Stimulated activated CD4-positive, alpha-beta T cell treated with anti-CD3 and anti-CD28 coated beads, Interleukin-12 subunit alpha, Interleukin-12 subunit beta, amount 100 ng/mL, for 48 hours (primary cell): ENCODE measurements around the gene ZNF618.

Experiments used
- DNase-seq, 3 donors: peaks; one replicate each; pipeline ENCODE4 v3.0.0-alpha.2; 2020; ENCODE audit warnings: low read depth in 2 of 3, low spot score in 1 of 3

ZNF618 gene

DNA sequence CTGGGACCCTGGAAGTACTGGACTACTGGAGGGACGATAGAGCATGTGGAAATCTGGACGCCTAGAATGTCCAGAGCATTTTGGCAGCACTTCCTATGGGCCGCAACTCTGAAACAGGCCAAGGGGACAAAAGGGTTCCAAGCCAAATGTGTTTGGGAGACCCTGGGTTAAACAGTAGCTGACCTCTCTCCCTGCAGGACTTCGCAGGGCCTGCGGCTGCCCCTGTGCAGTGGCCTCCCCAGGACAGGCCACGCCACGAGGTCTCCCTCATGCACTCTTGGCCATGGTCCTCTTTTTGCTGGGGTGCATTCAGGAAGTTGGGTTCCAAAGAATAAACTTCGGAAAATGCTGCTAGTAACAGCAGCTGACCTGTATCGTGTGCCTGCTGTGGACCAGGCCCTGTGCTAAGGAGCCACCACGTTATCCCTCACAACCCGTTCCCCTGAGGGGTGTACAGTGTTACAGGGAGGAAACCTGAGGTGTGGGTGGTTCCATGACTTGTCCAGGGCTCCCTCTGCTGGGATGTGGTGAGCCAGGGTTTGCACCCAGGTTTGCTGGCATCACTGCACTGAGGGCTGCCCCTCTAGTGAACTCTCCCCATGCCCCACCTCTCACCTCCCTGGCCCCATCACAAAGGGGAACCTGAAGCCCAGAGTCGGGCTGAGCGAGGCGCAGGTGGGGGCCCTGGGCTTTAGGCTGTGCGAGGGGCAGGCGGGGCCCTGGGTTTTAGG is 122.6 kb downstream of the ZNF618 start:
- DNase-seq: no peak

DNA sequence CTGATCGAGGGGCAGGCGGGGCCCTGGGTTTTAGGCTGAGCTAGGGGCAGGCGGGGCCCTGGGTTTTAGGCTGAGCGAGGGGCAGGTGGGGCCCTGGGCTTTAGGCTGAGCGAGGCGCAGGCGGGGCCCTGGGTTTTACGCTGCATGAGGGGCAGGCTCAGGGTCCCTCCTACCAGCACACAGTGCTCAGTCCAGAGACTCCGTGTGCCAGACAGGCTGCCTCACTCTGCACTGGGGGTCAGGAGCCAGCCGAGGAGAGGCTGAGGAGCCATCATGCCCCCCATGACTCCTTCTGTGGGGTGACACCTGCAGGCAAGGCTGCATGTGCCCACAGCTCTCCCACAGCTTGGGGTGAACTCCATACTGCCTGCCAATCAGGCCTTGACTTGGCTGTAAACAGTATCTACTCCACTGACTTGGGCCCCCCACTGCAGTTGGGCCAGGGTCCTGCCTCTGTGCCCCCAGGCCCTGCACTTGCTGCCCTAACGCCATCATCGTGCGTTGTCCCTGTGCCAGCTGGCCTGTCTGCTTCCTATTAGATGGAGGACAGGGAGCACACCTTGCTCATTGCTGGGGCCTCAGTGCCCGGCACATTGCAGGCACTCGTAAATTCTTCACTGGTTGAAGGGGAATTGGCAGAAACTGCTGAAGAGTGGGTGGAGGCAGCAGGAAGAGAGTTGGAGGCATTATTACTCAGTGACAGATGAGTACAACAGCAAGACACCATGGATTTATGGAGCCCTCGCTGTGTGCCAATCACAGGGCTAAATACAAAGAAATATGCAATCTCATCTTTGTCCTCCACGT is 123.3 kb downstream of the ZNF618 start:
- DNase-seq: no peak

DNA sequence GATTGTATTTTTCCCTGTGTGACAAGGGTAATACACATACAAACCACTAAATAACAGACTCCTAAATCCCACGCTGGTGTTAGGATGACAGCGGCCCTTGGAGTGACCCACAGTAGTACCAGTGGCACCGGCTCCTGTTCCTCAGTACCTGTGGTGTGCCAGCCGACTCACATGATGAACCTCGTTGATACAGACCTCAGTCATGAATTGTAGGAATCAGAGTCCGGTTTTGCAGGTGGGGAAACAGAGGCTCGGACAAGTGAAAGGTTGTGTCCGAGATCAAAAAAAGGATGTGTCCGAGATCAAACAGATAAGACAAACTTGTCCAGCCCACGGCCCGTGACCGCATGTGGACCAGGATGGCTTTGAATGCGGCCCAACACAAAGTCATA is 124.0 kb downstream of the ZNF618 start:
- DNase-seq: no peak

DNA sequence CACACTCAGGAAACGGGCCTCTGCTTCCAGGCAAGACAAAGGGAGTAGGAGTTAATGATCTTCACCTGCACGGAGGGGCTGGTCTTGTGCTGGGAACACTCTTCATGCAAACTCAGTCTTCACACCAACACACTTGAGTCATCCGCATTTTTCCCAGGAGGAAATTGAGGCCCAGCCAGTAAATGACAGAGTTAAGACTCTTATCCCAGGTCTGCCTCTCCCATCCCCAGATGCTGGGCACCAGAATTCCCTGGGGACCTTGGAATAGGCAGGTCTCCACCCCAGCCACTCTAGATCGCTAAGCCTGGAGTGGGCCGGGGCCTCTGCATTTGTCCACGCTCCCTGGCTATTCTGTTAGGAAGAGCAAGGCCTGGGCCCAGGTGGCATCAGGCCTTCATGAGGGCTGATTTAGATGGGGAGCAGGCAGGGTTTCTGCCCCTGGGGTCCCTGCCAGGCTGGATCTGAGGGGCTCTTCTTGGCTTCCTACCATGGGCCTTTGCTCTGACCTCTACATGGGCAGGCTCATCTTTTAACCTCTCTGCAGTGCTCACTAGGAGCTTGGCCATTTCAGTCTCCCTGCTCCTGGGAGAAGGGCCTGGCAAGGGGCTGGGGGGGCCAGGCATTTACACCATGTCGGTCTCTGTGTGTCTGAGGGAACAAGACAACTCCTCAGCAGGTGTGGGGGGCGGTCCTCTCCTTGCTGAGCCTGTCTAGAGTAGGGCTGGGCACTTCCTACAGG is 124.7 kb downstream of the ZNF618 start:
- DNase-seq: no peak

DNA sequence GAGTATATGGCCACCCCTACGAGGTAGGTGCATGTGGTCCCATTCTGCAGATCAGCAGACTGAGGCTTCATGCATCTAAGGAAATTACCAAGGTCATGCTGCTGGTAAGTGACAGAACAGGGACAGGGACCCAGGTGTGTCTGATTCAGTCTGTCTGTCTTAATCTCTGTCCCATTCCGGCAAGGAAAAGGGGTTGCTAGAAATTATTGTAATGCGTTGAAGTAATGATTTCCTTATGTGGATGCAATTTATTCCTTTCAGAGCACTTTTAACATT is 125.2 kb downstream of the ZNF618 start:
- DNase-seq: no peak

DNA sequence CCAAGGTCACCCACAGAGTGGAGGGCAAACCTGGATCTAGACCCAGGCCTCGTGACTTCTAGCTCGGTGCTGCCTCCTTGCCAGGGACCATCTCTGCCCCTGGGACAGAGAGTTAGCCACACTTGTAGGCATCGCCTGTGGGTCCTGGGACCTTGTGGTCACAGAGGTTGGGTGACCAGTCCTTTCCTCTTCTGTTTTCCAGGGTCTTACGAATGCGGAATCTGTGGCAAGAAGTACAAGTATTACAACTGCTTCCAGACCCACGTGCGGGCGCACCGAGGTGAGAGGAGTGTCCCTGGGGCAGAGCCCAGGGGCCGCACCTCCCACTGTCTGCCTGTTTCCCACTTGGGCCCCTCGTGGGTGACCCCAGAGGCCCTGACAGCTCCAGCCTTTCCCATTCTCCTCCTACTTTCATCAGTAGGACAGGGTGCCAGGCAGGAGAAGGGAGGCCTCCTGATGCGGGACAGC is 125.7 kb downstream of the ZNF618 start:
- no peak for DNase-seq

DNA sequence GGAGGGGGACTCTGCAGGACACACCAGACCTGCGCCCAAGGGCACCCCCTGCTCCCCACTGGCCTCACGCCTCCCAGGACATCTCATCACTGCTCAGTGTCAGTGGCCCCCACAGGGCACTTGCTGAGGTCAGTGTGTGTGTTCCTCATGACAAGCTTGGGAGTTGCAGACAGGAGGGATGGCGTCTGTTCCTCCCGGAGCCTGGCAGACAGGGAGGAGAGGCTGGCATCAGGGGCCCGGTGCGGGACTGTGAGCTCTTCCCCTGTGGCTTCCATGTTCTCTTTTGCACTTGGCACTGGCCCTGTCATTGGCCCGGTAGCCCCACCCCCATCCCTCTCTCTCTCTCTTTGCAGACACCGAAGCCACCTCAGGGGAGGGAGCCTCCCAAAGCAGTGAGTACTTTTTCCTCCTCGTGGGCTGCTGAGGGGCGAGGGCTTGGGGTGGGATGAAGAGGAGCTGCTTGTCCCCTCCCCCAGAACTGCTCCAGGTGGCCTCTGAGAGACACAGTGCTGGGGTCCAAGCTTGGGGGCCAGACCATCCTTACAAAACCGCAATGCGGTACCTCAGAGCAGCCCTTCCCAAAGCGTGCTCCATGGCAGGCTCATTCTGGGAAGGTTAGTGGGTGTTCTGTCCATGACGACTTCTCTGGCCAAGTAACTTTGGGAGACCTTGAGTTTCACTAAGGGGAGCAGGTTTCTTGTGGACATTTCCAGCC is 126.3 kb downstream of the ZNF618 start:
- DNase-seq: no peak

DNA sequence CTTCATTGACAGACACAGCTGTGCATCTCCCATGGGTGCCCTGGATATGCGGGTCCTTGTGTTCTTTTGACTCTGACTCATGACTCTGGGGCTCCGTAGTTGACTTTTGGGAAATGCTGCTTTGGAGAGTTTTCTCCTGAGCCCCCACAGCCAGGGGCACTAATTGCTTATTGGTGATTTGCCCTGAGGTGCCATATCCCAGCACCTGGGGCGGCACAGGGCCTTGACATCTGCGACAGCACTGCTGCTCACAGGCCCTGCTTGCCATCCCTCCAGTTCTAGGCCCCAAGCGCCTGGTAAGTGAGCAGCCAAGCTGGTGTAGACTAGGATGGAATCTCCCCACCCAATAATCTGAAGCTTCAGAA is 126.9 kb downstream of the ZNF618 start:
- no peak for DNase-seq

DNA sequence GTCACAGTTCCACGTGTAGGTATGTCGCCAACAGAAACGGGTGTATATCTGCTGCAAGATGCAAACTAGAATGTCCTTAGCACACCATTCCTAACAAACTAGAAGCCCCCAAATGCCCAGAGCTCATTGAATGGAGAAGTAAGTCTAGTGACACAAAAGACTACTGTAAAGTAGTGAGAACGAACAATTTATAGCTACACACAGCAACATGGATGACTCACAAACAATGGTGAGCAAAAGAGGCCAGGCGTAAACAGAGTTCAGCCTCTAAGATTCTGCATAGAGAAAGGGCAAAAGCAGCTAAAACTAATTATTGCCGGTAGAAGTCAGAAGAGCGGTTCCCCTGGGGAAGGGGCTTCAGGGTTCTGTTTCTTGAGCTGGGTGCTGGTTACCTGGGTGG is 127.2 kb downstream of the ZNF618 start:
- DNase-seq: no peak

DNA sequence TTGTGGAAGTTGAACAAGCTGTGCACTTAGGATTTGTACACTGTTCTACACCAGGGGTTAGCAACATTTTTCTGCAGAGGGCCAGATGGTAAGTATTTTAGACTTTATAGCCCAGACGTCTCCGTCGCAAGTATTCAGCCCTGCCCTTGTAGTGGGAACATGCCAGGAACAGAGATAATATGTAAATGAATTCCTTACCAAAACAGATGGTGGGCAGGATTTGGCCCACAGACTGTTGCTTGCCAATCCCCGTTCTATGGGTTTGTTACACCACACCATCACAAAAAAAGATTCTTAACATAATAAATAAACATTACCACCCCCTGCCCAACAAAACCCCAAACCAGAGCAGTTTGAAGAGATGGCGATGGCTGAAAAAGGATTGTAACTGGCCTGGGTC is 127.6 kb downstream of the ZNF618 start:
- no peak for DNase-seq

DNA sequence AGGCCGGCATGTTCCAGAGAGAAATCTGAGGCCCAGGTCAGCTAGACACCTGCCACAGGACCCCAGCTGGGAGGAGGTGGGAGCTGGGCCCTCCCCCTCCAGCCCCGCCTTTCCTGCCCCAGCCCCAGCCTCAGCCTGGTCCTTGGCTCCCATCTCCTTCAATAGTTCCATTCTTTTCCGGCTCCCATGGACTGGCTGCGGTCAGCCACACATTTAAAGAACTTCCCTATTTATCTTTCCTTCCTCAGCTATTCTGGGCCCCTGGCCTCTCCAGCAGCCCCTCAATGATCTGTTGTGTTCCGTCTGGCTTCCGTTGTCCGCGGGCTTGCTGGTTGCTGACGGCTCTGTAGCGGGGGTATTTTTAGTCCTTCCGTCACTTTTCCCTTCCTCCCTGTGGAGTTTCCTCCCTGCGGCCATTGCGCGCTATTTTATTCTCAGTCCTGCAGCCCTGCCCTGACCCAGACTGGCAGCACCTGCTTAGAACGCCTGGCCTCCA is 128.2 kb downstream of the ZNF618 start:
- DNase-seq: no peak

DNA sequence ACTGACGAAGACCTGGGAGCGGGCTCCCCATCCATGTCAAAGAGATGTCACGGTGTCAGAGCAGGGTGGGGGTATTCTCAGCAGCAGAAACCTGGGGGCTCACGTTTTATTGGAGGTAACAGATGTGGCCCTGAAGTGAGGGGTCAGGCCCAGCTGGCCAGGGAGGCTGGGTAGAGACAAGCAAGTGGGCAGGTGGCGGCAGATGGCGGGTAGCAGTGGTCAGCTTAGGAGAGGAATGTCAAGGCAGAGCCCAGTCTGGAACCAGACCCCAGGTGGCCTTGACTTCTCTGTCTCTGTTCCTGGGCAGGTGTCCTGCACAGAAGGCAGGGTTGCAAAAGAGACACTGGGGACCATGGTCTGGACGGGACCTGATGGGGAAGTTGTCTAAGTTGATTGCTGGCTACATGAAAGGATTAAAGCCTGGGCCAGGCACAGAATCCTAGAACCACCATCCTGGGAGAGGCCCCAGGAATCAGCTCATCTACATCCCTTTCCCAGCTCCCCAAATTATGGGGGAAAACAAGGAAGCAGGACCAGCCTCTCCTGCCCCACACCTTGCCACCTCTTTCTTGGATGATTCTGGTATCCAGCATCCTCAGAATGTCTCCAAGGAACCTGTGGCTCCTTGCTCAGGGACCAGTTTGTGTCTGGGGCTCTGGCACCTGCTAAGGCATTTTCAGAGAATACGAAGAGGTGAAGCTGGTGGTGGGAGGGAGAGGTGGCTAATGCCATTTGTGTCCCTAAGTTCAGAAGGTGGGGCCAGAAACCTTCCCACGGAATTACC is 129.5 kb downstream of the ZNF618 start:
- no peak for DNase-seq

DNA sequence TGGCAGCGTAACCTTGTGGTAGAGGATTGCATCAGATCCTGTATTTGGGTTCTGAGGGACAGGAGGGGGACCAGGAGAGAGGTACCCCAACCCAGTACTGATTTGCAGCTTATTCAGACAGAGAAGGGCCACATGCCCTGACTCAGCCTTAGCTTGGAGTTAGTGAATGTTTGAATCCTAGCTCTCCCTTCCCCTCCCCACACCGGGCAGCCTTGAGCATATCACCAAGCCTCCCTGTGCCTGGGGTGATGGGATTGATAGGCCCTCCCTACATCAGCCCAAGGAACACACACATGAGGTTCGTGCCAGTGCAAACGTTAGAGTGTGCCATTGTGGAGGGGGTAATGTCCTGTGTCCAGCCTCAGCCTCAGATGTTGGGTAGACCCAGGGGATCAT is 130.0 kb downstream of the ZNF618 start:
- no peak for DNase-seq

DNA sequence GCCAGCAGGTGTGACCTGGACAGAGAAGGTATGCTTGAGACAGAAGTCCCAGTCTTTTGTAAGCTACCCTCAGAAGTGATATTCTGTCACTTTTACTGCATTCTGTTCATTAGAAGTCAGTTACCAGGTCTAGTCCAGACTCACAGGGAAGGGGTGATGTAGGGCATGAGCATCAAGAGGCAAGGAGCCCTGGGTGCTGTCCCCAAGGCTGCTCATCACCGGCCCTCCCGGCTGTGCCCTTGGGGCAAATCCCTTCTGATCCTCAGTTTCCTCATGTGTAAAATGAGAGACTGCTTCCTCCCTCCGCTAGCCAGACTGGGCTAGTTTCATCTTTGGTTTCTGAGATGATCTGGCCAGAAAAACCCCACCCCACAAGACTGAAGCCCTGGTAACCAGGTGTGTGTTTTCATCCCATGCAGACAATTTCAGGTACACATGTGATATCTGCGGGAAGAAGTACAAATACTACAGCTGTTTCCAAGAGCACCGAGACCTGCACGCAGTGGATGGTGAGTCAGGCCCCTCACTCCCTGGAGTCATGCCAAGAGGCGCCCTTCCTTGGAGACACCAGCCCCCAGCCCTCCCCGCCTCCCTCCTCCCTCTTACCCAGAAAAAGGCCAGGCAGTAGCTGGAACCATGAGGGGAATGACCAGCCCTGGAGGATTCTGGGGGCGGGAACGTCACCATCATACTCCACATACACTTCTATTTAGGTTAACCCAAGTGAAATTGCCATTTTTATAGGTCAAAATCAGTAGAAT is 131.0 kb downstream of the ZNF618 start:
- DNase-seq: no peak

DNA sequence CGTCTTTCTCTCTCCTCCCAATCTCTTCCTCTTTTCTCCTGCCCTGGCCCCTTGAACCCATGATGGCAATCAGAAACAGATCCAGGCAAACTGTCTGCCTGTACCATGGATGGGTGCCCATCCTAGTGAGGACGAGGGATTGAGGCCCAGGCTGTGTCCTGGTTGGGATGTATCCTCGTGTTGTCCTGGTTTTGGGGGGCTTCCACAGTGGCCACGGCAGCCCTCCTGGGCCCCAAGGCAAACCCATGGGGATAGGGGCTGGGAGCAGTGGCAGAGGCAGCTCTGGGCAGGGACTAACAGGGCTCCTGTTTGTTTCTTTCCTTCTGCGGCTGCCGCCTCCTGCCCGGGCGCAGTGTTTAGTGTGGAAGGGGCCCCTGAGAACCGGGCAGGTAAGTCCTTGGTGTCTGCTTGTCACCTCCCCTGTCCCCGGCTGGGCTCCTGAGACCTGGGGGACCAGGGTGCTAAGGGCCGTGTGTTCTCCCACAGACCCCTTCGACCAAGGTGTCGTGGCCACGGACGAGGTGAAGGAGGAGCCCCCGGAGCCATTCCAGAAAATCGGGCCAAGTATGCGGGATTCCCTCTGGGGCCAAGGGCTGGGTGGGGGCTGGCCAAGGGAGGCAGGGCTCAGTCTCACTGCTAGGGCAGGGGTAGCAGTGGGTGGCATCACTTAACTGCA is 132.0 kb downstream of the ZNF618 start:
- DNase-seq: no peak

DNA sequence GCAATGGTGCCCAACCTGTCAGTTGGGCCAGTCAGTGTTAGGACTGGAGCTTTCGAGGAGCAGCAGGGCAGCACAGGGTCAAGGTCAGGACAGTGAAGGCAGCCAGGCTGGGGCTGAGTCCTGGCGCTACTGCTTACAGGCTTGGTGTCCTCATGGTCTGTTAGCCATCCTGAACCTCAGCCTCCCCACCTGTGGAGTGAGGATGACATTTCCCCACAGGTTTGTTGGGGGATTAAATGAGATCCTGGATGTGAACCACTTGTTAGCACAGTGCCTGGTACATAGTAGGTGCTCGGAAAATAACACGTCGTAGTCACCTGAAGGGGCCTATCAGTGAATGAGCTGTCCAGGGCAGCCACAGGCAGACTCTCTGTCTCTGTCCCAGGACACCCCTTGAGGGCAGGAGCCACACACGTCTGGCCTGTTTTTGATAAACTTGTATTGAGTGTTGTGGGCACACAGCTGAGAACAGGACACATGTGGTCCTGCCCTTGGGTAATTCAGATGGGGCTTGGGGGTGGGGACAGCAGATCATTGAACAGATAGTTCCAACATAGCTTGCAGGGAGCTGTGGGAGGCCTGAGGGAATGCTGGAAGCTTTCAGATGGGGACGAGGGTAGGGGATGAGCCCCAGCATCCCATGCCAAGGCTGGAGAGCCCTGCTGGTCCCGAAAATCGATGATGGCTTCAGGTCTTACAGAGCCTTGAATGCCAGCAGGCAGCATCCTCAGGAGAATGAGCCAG is 132.7 kb downstream of the ZNF618 start:
- DNase-seq: no peak

DNA sequence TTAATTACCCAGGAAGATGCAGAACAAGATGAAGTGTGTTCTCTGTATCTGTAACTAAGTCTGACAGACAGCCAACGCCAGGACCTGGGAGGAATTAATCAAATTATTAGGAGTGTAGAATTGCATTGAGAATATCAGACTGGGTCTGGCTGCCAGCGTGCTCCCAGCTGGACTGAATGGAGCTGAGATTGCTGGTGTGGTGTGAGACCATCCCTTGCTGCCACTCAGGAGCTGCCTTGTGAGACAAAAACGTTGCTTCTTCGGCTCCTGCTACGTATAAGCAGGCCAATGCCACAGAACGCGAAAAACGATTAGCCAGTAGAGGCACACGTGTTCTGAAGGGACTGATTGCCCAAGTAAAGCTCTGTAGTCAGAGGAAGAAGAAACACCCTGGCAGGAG is 135.2 kb downstream of the ZNF618 start:
- no peak for DNase-seq

DNA sequence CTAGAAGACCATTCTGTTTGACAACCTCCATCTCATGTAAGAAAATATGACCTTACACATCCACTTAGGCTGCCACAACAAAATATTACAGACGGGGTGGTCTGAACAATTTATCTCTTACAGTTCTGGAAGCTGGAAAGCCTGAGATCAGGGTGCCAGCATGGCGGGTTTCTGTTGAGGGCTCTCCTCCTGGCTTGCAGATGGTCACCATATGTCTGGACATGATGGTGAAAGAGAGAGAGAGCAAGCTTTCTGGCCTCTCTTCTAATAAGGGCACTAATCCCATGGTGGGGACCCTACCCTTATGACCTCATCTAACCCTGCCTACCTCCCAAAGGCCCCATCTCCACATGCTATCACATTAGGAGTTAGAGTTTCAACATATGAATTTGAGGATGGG is 136.0 kb downstream of the ZNF618 start:
- no peak for DNase-seq

DNA sequence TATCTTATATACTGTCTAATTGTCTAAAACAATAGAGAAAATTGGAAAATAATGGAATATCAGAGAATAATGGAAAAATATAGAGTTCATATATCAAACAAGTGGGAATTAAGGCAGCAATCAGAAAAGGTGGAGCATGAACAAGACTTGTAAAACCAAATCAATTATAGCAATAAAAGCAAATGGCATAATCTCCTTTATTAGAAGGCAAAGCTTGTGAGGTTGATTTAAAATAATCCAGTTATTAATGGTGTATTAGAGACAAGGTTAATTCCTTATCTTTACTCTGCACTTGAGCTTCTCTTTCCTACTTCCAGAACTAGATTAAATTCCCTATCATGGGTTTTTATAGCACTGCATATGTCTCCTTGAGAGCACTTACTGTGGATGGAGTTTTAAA is 137.9 kb downstream of the ZNF618 start:
- DNase-seq: no peak
